ENCODE results near the gene TRMT2A.

Gene TRMT2A

DNA sequence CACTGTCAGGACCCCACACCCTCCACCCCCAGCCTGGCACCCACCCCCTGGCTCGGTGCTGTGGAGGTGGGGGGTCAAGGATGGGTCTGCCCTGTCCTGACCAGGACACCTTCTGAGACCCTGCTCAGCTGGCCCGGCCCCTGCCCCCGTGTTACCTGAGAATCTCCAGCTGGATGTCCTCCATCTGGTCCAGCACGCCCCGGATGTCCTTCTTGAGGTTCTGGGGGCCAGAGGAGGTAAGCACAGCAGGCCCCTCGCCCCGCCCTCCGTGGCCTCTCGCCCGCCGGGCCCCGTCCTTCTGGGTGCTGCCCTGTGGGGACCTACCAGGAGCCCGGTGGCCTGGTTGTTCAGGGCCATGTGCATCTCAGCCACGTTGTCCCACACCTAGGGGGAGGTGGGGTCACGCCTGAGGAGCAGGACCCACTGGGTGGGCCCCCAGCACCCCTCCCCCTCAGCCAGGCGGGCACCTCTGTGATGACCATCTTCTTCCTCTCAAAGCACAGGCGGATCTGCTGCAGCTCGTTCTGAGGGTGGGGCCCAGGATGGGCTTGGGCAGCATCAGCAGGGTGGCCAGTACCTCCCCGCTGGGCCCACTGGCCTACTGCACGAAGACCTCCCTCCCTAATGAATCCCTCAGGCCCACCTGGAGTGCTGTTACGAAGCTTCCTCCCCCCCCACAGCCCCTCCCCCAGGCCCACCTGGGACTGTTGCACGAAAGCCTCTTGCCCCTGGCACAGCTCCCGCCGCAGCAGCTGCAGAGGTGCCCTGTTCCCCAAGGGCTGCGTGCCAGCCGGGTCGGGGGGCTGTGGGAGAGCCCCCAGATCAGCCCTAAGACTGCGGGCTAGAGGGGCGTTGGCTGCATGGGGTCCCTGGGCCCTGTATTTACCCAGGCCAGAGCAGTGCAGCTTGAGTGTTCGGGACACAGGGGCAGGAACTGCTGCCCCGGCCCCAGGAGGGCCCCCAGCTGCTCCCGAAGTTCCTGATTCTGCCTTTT, 32.5 kb upstream of the TRMT2A start:
- DNase-seq, result no peak

GRCh38 chr22:20148414-20148813, 31.4 kb upstream of the TRMT2A start:
- no peak for DNase-seq

GRCh38 chr22:20147237-20147988, 30.4 kb upstream of the TRMT2A start:
- DNase-seq, result no peak

DNA sequence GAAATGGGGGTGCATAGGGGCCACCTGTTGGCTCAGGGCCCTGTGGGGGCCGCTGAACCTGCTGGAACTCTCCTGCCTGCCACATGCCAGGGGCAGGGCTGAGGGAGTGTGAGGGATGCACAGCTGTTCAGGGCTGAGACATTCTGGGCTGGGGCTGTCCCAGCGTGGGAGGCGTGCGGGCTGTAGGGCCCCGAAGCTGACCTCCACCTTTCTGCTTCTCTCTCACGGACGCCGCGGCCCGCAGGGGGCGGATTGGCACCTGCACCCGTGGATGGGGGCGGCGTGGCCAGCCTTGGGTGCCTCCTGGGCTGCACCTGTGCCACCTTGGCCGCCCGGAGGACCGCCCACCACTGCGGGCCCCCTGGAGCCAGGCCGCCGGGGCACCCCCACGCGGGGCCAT, 29.8 kb upstream of the TRMT2A start:
- no peak for DNase-seq

DNA sequence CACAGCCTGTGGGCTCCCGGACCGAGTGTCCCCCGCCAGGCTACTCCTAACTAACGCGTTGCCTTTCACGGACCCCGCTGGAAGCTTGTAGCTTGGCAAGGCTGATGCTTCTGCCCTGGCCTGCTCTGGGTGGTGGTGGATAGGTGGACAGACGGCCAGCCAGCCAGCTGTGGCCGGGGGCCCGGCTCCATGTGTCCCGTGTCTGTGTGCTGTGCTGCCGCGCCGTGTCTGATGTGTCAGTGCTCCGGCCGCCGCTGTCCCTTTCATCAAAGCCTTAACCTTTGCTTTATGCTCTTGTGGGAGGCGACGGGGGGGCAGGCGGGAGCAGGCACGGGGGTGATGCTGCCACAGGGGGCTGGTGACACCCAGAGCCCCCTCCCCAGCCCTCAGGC, 28.8 kb upstream of the TRMT2A start:
- DNase-seq, result no peak

DNA sequence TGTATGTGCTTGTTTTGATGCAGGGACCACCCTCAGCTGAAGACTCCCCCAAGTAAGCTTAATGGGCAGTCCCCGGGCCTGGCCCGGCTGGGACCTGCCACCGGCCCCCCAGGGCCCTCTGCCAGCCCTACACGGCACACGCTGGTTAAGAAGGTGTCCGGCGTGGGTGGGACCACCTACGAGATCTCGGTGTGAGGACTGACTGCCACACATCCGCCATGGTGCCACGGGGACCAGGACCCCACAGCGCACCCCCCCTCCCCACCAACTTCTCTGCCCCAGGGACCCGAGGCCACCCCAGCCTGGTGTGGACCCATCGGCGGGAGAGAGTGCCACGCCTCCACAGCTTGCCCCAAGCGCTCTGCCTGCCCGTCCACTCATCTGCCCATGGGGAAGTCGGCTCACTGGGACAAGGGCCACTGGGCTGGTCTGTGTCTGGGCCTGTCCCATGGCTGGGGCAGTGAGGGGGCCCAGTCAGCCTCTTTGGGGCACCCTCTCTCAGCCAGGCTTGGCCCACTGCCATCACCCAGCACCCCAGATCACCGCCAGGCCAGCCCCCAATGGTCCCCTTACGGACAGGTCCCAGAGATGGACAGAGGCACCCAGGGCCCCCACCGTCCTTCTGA, 28.3 kb upstream of the TRMT2A start:
- no peak for DNase-seq

- DNase-seq, result no peak
Observed at GRCh38 chr22:20143883-20144665, 27.0 kb upstream of the TRMT2A start.

GRCh38 chr22:20142711-20143621, 25.9 kb upstream of the TRMT2A start:
- DNase-seq, result no peak

- DNase-seq, result no peak
Observed at GRCh38 chr22:20141186-20142077, 24.4 kb upstream of the TRMT2A start.

DNA sequence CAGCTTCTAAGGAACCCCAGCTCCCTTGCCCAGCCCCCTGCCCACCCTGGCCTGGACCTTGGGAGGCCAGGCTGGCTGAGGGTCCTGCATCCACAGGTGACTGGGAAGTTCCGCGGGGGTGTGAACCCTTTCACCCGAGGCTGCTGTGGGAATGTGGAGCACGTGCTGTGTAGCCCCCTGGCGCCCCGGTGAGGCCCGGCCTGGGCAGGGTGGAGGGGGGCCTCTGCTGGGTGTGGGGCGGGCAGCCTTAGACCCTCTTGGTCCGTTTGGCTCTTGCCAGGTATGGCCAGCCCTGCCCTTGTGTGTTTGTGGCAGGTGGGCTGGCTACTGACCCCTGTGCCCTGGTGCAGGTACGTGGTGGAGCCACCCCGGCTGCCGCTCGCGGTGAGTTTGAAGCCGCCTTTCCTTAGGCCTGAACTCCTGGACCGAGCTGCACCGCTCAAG, 23.5 kb upstream of the TRMT2A start:
- DNase-seq, result no peak

GRCh38 chr22:20140107-20140445, 23.1 kb upstream of the TRMT2A start:
- DNase-seq, result no peak

- DNase-seq, result no peak
Observed at GRCh38 chr22:20139391-20140106, 22.5 kb upstream of the TRMT2A start.

GRCh38 chr22:20138868-20139267, 21.8 kb upstream of the TRMT2A start:
- DNase-seq, result no peak

DNA sequence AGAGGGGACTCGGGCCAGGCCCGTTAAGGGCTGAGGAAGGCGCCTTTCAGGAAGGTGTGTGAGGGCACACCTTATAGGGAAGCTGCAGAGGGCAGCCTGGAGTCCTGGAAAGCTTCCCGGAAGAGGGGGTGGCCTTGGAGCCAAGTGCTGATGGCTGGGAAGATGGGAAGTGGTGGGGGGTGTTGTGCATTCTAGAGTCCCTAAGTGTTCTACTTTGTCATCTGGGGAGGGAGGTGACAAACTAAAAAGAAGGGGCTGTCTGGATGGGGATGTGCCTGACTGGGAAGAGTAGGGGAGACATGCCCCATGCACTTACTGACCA, 21.4 kb upstream of the TRMT2A start:
- no peak for DNase-seq

- no peak for DNase-seq
Observed at GRCh38 chr22:20137671-20138416, 20.8 kb upstream of the TRMT2A start.

GRCh38 chr22:20137113-20137512, 20.1 kb upstream of the TRMT2A start:
- DNase-seq, result no peak

- no peak for DNase-seq
Observed at GRCh38 chr22:20136603-20136873, 19.5 kb upstream of the TRMT2A start.

GRCh38 chr22:20135806-20136602, 19.0 kb upstream of the TRMT2A start:
- no peak for DNase-seq

GRCh38 chr22:20135265-20135664, 18.2 kb upstream of the TRMT2A start:
- no peak for DNase-seq

All from femur (tissue), 1 donor.